Subcutaneous abdominal adipose tissue (tissue), 5 donors: ENCODE data around the gene SPRY4.
"Not testable (repeated sequence)": the region's sequence is repeated elsewhere in the genome, so short reads cannot be mapped to it uniquely, and the experiment has no call there.

Experiments
- H3K27ac ChIP-seq: one replicate; pipeline ENCODE4 v1.7.0; 2013; ENCODE audit warnings: low read depth, mild to moderate bottlenecking, inconsistent platforms, low read length, moderate library complexity
- H3K27me3 ChIP-seq, 5 donors: one replicate each; pipeline ENCODE4 v1.7.0; 2013; ENCODE audit warnings: low read length in 5 of 5, inconsistent platforms in 1 of 5; ENCODE audit not compliant: control insufficient read depth in 5 of 5, insufficient read depth in 4 of 5
- H3K36me3 ChIP-seq, 5 donors: one replicate each; pipeline ENCODE4 v1.7.0; 2013; ENCODE audit warnings: low read length in 5 of 5; ENCODE audit not compliant: control insufficient read depth in 5 of 5, insufficient read depth in 5 of 5
- H3K4me1 ChIP-seq, 5 donors: one replicate each; pipeline ENCODE4 v1.7.0; 2013; ENCODE audit warnings: low read length in 5 of 5, mild to moderate bottlenecking in 3 of 5, moderate library complexity in 1 of 5; ENCODE audit not compliant: control insufficient read depth in 5 of 5, insufficient read depth in 5 of 5
- H3K4me3 ChIP-seq, 5 donors: one replicate each; pipeline ENCODE4 v1.7.0; 2013; ENCODE audit warnings: low read length in 5 of 5, low read depth in 1 of 5
- H3K9ac ChIP-seq, 5 donors: one replicate each; pipeline ENCODE4 v1.7.0; 2013; ENCODE audit warnings: low read length in 5 of 5, mild to moderate bottlenecking in 4 of 5, moderate library complexity in 3 of 5
- H3K9me3 ChIP-seq, 5 donors: one replicate each; pipeline ENCODE4 v1.7.0; 2013; ENCODE audit warnings: low read length in 5 of 5; ENCODE audit not compliant: control insufficient read depth in 5 of 5
- donor health status: healthy.
- donor health status: healthy.
- donor health status: healthy.
- donor health status: healthy.
- donor health status: healthy.

SPRY4 gene

GRCh38 chr5:142342128-142342981 lies 17.5 kb upstream of the SPRY4 start:
- Histone ChIP-seq H3K4me3 (no peak overlapping the region), H3K27ac (no peak overlapping the region), H3K9ac (no peak overlapping the region), H3K9me3 (peaks cover 4 to 25% (median 12%) of the 10 kb centered on the region in 5 donors), H3K27me3 (no peaks in the 10 kb centered on the region), H3K4me1 (peaks cover 0 to 13% (median 0%) of the 10 kb centered on the region in 5 donors), H3K36me3 (no peaks in the 10 kb centered on the region)

- Histone ChIP-seq H3K27ac (no peak overlapping the region), H3K9me3 (peaks cover 4 to 13% (median 5%) of the 10 kb centered on the region in 5 donors), H3K36me3 (no peaks in the 10 kb centered on the region), H3K27me3 (no peaks in the 10 kb centered on the region), H3K4me3 (no peak overlapping the region), H3K9ac (no peak overlapping the region), H3K4me1 (peaks cover 0 to 13% (median 0%) of the 10 kb centered on the region in 5 donors)
These were observed 15.0 kb upstream of the SPRY4 start for GRCh38 chr5:142339781-142340180.

GRCh38 chr5:142334538-142334937 lies 9.7 kb upstream of the SPRY4 start:
- Histone ChIP-seq H3K9me3 (no peaks in the 10 kb centered on the region), H3K9ac (no peak overlapping the region), H3K27ac (no peak overlapping the region), H3K36me3 (no peaks in the 10 kb centered on the region), H3K27me3 (no peaks in the 10 kb centered on the region), H3K4me3 (no peak overlapping the region), H3K4me1 (peaks cover 0 to 5% (median 0%) of the 10 kb centered on the region in 5 donors)

- not testable (repeated sequence) for H3K9me3 ChIP-seq
These were observed 8.9 kb upstream of the SPRY4 start for GRCh38 chr5:142333749-142334148.

GRCh38 chr5:142330444-142330843 lies 5.6 kb upstream of the SPRY4 start:
- Histone ChIP-seq H3K27ac (no peak overlapping the region), H3K27me3 (no peaks in the 10 kb centered on the region), H3K4me3 (no peak overlapping the region), H3K9me3 (no peaks in the 10 kb centered on the region), H3K9ac (no peak overlapping the region), H3K4me1 (peaks cover 0 to 20% (median 13%) of the 10 kb centered on the region in 5 donors), H3K36me3 (no peaks in the 10 kb centered on the region)

More at GRCh38 chr5:142333749-142334148, 8.9 kb upstream of the SPRY4 start:
- not testable (repeated sequence) for H3K9ac ChIP-seq, H3K36me3 ChIP-seq, H3K27me3 ChIP-seq, H3K4me3 ChIP-seq, H3K4me1 ChIP-seq, H3K27ac ChIP-seq

GRCh38 chr5:142330026-142330425 lies 5.2 kb upstream of the SPRY4 start:
- H3K36me3 ChIP-seq, result no peaks in the 10 kb centered on the region
- H3K9ac ChIP-seq, result no peak overlapping the region
- peaks cover 0 to 24% (median 17%) of the 10 kb centered on the region in 5 donors for H3K4me1 ChIP-seq
- peaks cover 0 to under 1% (median 0%) of the 10 kb centered on the region in 5 donors for H3K27me3 ChIP-seq
- no peak overlapping the region for H3K4me3 ChIP-seq
- H3K9me3 ChIP-seq, result no peaks in the 10 kb centered on the region
- no peak overlapping the region for H3K27ac ChIP-seq

- Histone ChIP-seq H3K27ac (no peak overlapping the region), H3K4me1 (peaks cover 9 to 44% (median 42%) of the 10 kb centered on the region in 5 donors), H3K4me3 (no peak overlapping the region), H3K27me3 (peaks cover 0 to 6% (median 0%) of the 10 kb centered on the region in 5 donors), H3K36me3 (no peaks in the 10 kb centered on the region), H3K9me3 (no peaks in the 10 kb centered on the region), H3K9ac (no peak overlapping the region)
These were observed 2.5 kb upstream of the SPRY4 start for GRCh38 chr5:142327111-142327842.

- H3K27me3 ChIP-seq, result peaks cover 0 to 6% (median 0%) of the 10 kb centered on the region in 5 donors
- H3K4me3 ChIP-seq, result peak overlapping the region in 4 of 5 donors; percentile 48 to 92 (median 84)
- no peaks in the 10 kb centered on the region for H3K9me3 ChIP-seq
- peaks cover 9 to 51% (median 49%) of the 10 kb centered on the region in 5 donors for H3K4me1 ChIP-seq
- H3K27ac ChIP-seq, result no peak overlapping the region
- peak overlapping the region in 1 of 5 donors; percentile 68 for H3K9ac ChIP-seq
- H3K36me3 ChIP-seq, result no peaks in the 10 kb centered on the region
These were observed 1.7 kb upstream of the SPRY4 start for GRCh38 chr5:142326480-142326938.

- Histone ChIP-seq H3K9me3 (no peaks in the 10 kb centered on the region), H3K27ac (no peak overlapping the region), H3K36me3 (no peaks in the 10 kb centered on the region), H3K4me1 (peaks cover 14 to 57% (median 55%) of the 10 kb centered on the region in 5 donors), H3K9ac (peak overlapping the region in 2 of 5 donors; percentile 33 to 68), H3K27me3 (peaks cover 0 to 6% (median 0%) of the 10 kb centered on the region in 5 donors), H3K4me3 (peak overlapping the region; percentile 61 to 92 (median 91))
These were observed 1.1 kb upstream of the SPRY4 start for GRCh38 chr5:142325725-142326479.
